ENCODE results near the gene MKX. TPM values are rescaled to one million over a fixed set of nuclear protein-coding genes. Genes with fewer than 3 reads are reported as not detected.

Gene MKX
- total RNA-seq, 4 donors from 2014 or later: 0.54 to 3.6 (median 0.90) TPM

- intact Hi-C loops (cut with DNase I): no loop called here
- no peaks in the 10 kb centered on the region for H3K27me3 ChIP-seq
- H3K36me3 ChIP-seq: no peaks in the 10 kb centered on the region
- no peak overlapping the region for H3K4me3 ChIP-seq (replicated peaks in 1 of 3)
- TF ChIP-seq POLR2A (IDR thresholded peaks at IDR 0.05) (no peak), CTCF (IDR thresholded peaks at IDR 0.05) (peak in 2 of 6 experiments; percentile 8 to 26)
- 59 to 62% methylated on average over 5 of the region's 5 CpGs for WGBS, 2 donors
- H3K27ac ChIP-seq: no peak overlapping the region
- no peaks in the 10 kb centered on the region for H3K9me3 ChIP-seq
- no peak for DNase-seq
- no peaks in the 10 kb centered on the region for H3K4me1 ChIP-seq
Measured at GRCh38 chr10:27759483-27760272, 14.1 kb upstream of the MKX start.

DNA sequence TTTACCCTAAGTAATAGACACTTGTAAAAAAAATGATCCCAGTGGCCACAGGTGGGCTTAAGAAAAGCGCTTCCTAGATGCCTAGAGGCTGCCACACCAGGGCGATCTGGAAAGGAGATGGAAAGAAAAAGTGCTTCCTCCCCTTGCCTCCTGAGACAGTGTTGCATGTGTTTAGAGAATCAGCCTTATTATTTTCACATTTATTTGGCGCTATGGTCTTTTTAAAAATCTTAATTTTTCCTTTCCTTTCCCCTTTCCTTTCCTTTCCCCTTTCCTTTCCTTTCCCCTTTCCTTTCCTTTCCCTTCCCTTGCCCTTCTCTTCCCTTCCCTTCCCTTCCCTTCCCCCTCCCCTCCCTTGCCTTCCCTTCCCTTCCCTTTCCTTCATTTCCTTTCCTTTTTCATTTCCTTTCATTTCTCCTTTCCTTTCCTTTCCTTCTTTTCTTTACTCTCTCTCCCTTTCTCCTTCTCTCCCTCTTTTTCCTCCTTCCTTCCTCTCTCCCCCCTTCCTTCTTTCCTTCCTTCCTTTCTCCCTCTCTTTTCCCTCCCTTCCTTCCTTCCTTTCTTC, 7.1 kb upstream of the MKX start:
- H3K4me1 ChIP-seq: no peaks in the 10 kb centered on the region
- intact Hi-C loops (cut with DNase I): no loop called here
- H3K27me3 ChIP-seq: no peaks in the 10 kb centered on the region
- no peak overlapping the region for H3K4me3 ChIP-seq (replicated peaks in 1 of 3)
- H3K9me3 ChIP-seq: no peaks in the 10 kb centered on the region
- TF ChIP-seq POLR2A (IDR thresholded peaks at IDR 0.05) (no peak), CTCF (IDR thresholded peaks at IDR 0.05) (no peak)
- no peaks in the 10 kb centered on the region for H3K36me3 ChIP-seq
- H3K27ac ChIP-seq: no peak overlapping the region
- DNase-seq: no peak
- 87 to 89% methylated on average over 3 of the region's 3 CpGs for WGBS, 2 donors

- WGBS, 2 donors: 52 to 65% methylated on average over 4 of the region's 4 CpGs
- TF ChIP-seq POLR2A (IDR thresholded peaks at IDR 0.05): no peak
- no peak for TF ChIP-seq CTCF (IDR thresholded peaks at IDR 0.05)
- intact Hi-C loops (cut with DNase I): loop anchor here (10.0 kb wide), 2 partner anchors 426 to 496 kb away; no protein-coding TSS in a partner anchor
- Histone ChIP-seq H3K9me3 (no peaks in the 10 kb centered on the region), H3K27ac (no peak overlapping the region), H3K36me3 (no peaks in the 10 kb centered on the region), H3K27me3 (peaks cover 19% of the 10 kb centered on the region), H3K4me3 (replicated peaks in 1 of 3) (no peak overlapping the region), H3K4me1 (peaks cover 29% of the 10 kb centered on the region in 2 donors)
- no peak for DNase-seq
Measured at GRCh38 chr10:27748601-27749000, 3.0 kb upstream of the MKX start.

GRCh38 chr10:27747096-27747451, 1.5 kb upstream of the MKX start:
- no peaks in the 10 kb centered on the region for H3K9me3 ChIP-seq
- intact Hi-C loops (cut with DNase I): loop anchor here (10.0 kb wide), 2 partner anchors 428 to 498 kb away; no protein-coding TSS in a partner anchor
- WGBS, 2 donors: 19 to 20% methylated on average over 10 of the region's 10 CpGs
- no peak for TF ChIP-seq POLR2A (IDR thresholded peaks at IDR 0.05)
- TF ChIP-seq CTCF (IDR thresholded peaks at IDR 0.05): no peak
- DNase-seq: no peak
- peaks cover 19% of the 10 kb centered on the region for H3K27me3 ChIP-seq
- H3K4me3 ChIP-seq (replicated peaks in 1 of 3): no peak overlapping the region
- H3K27ac ChIP-seq: no peak overlapping the region
- H3K4me1 ChIP-seq: peaks cover 34 to 39% of the 10 kb centered on the region in 2 donors
- no peaks in the 10 kb centered on the region for H3K36me3 ChIP-seq

All from thyroid gland (tissue), 4 donors.